K562 (cell line): ENCODE data around the gene ABHD3. TPM values are rescaled to one million over a fixed set of nuclear protein-coding genes. Genes with fewer than 3 reads are reported as not detected.
A peak's percentile ranks its signal among the peaks of the same experiment; 100 is the strongest.

Source experiments
- C11orf30 ChIP-seq: fragments of 450-650 bp; IDR thresholded peaks from 2 replicates; pipeline ENCODE4 v1.6.1; 2016; ENCODE audit warnings: low read depth, mild to moderate bottlenecking
- CCNT2 ChIP-seq: IDR thresholded peaks from 2 replicates; pipeline ENCODE4 v1.6.1; 2011; ENCODE audit warnings: borderline replicate concordance, low read depth, mild to moderate bottlenecking, moderate library complexity, mixed read lengths, low read length; ENCODE audit not compliant: insufficient read length; ENCODE audit errors: extremely low read depth
- FOXA1 ChIP-seq: fragments of 450-650 bp; IDR thresholded peaks from 2 replicates; pipeline ENCODE4 v1.6.1; 2016; ENCODE audit warnings: mild to moderate bottlenecking, borderline replicate concordance
- GATAD2A ChIP-seq: fragments of 450-650 bp; IDR thresholded peaks from 2 replicates; pipeline ENCODE4 v1.6.1; 2017
- HDAC3 ChIP-seq: fragments of 450-650 bp; IDR thresholded peaks from 2 replicates; pipeline ENCODE4 v1.6.1; 2018; ENCODE audit warnings: borderline replicate concordance, mild to moderate bottlenecking, moderate library complexity; ENCODE audit not compliant: partially characterized antibody
- NFE2L1 ChIP-seq: fragments of 450-650 bp; IDR thresholded peaks from 2 replicates; pipeline ENCODE4 v1.6.1; 2016; ENCODE audit warnings: missing genetic modification characterization, low read depth, mild to moderate bottlenecking, missing compliant biosample characterization, moderate library complexity, borderline replicate concordance
- PRDM10 ChIP-seq: fragments of 450-650 bp; IDR thresholded peaks from 2 replicates; pipeline ENCODE4 v1.6.1; 2018; ENCODE audit not compliant: partially characterized antibody
- SFPQ ChIP-seq: fragments of 200-400 bp; formaldehyde crosslinking; IDR thresholded peaks from 2 replicates; pipeline ENCODE4 v1.6.1; 2017; ENCODE audit warnings: mild to moderate bottlenecking, low read depth, low read length, moderate library complexity
- TEAD4 ChIP-seq, 2 experiments: sonication (generic) in 1 of 2; formaldehyde crosslinking in 1 of 2; IDR thresholded peaks; 2 replicates each; pipeline versions ENCODE4 v1.6.1 to v1.8.0; 2012 to 2022; ENCODE audit warnings: borderline replicate concordance in 1 of 2, inconsistent platforms in 1 of 2, low read length in 1 of 2, mild to moderate bottlenecking in 1 of 2, missing genetic modification reagents in 1 of 2
- ZBTB1 ChIP-seq: sonication (generic); formaldehyde crosslinking; IDR thresholded peaks from 2 replicates; pipeline ENCODE4 v1.8.1; 2023; ENCODE audit warnings: missing genetic modification reagents, low read depth, mild to moderate bottlenecking, borderline replicate concordance
- ZFP30 ChIP-seq: fragments of 250-450 bp; sonication (Bioruptor Pico); IDR thresholded peaks from 2 replicates; pipeline ENCODE4 v1.8.0; 2022; ENCODE audit warnings: moderate library complexity, mild to moderate bottlenecking, inconsistent platforms, borderline replicate concordance
- ZNF407 ChIP-seq: fragments of 450-650 bp; IDR thresholded peaks from 2 replicates; pipeline ENCODE4 v1.6.1; 2016; ENCODE audit warnings: low read depth
- polyA plus RNA-seq, 8 experiments: library from polyadenylated mRNA; depleted of rRNA in 4 of 8; stranded (reverse) in 5 of 8; unstranded in 3 of 8; fragments of >200 nt; fragmentation: Nextera tagmentation in 2 of 8; fragmentation: Illumina TruSeq in 1 of 8; extraction: Ambion mirVana in 2 of 8; extraction: Trizol in 1 of 8; gene quantifications; 2 replicates each; pipeline versions ENCODE4 v1.2.1 to v1.2.3, GENCODE V29; 2011 to 2014; ENCODE audit warnings: inconsistent platforms in 1 of 8, missing spikeins in 1 of 8
- total RNA-seq, 7 experiments: library from RNA; depleted of rRNA in 6 of 7; stranded (reverse); fragments of >200 nt in 6 of 7; fragmentation: Illumina TruSeq in 2 of 7; extraction: Trizol in 2 of 7; gene quantifications; 2 replicates each; pipeline versions ENCODE4 v1.2.1 to v1.2.3, GENCODE V29; 2011 to 2021; ENCODE audit warnings: low replicate concordance in 1 of 7

The ABHD3 gene
- total and polyA plus RNA-seq, 9 of the 15 experiments (the other 6 are each of a cell fraction or from before 2014, with no cell fraction given), result 6.3 to 38.8 (median 19.4) TPM

- TF ChIP-seq ZFP30 (CRISPR knock-in tag) (no peak), NFE2L1 (no peak), GATAD2A (no peak), FOXA1 (no peak), PRDM10 (no peak), ZNF407 (no peak), HDAC3 (no peak), C11orf30 (no peak), CCNT2 (peak; percentile 80), SFPQ (no peak), ZBTB1 (CRISPR knock-in tag) (no peak), TEAD4 (IDR thresholded peaks at IDR 0.05; ENCODE audit: low read length) (no peak), TEAD4 (CRISPR knock-in tag; IDR thresholded peaks at IDR 0.05; ENCODE audit: borderline replicate concordance) (no peak)
Observed at GRCh38 chr18:21704603-21705364, at the start of gene ABHD3 (continued).
